ENCODE results near the gene NR2F6.

GRCh38 chr19:17268754-17269153 lies 23.0 kb upstream of the NR2F6 start:
- TF ChIP-seq POLR2A (IDR thresholded peaks at IDR 0.05) (no peak), CTCF (IDR thresholded peaks at IDR 0.05) (no peak)

Measured in Peyer's patch (tissue), 4 donors.